ENCODE measurements around the gene EPS15.

The EPS15 gene

GRCh38 chr1:51311826-51312225 is 207.2 kb downstream of the EPS15 start:
- DNase-seq = no peak

- no peak for DNase-seq
Measured at GRCh38 chr1:51310871-51311613, 208.0 kb downstream of the EPS15 start.

DNA sequence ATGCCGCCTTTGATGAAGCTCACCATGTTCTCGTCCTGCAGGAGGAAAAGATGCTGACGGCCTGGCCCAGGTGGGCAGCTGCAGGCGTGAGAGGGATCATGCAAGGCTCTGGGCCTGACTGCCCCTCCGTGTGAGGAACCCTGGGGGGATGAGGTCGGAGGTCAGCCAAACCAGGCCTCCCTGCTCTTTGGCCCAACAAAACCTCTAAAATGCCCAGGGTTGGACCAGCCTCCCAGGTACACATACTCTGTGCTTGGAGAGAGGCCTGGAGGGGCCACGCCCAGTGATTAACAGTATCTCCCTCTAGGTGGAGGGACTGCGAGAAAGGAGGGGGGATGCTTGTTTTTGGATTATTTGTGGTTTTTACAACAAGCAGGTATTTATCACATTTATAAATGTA is 209.8 kb downstream of the EPS15 start:
- DNase-seq = no peak

- DNase-seq = no peak
Measured at GRCh38 chr1:51308636-51309035, 210.4 kb downstream of the EPS15 start.

DNA sequence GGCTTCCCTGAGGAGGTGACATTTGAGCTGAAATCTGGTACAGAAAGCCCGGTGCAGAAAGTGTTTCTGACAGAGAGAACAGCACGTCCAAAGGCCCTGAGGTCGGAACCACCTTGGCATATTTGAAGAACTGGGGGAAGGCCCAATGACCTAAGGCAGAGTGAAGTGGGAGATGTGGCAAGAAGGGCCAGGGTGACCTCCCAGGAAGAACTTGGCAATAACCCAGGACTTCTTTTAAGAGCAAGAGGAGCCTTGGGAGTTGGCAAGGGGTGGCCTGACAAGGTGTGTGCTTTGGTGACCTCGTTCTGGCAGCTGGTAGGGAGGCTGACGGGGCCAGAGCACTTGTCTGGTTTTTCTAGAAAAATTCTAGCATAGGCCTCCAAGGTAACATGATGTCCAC is 212.1 kb downstream of the EPS15 start:
- DNase-seq = no peak

DNA sequence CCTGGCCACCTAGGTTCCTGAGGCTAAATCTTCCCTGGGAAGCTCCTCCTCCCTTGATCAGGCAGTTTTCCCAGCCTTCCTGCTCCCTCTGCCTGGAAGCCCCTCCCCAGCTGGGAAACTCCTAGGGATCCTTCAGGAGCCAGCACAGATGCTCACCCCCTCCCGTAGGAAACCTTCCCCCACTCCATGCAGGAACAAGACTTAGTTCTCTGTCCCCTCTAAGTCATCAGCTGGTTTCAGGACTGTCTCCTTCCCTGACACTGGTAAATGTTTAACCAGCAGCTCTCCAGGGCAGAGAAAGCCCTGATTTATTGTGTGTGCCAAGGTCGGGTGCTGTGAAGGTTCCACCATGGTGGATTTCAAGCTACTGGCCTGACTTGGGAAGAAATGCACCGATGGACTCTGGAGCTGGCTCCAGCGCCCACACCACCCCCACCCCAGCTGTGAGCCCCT is 213.7 kb downstream of the EPS15 start:
- DNase-seq = no peak

DNA sequence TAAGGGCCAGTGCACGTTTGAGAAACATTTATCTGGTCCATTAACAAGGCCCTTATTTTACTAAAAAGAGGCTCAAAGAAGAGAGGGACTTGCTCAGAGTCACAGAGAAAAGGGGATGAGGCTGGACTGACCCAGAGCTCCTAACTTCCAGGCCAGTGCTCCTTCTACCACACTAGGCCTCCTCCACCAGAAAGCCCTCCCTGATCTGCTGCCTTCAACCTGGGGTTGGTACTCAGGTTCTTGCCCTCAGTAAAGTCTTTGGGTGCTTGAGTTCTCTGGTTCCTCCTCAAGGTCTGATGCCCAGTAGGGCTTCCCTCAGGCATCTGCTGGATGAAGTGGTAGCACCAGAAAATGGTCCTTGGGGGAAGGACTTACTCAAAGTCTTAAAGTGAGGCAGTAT is 214.7 kb downstream of the EPS15 start:
- DNase-seq = no peak

Data from CD4-positive, alpha-beta T cell treated with Interleukin-4 for 4 hours (primary cell).